Tibial nerve (tissue), 4 donors: ENCODE results near the gene GNAL. TPM values are rescaled to one million over a fixed set of nuclear protein-coding genes. Genes with fewer than 3 reads are reported as not detected.

ENCODE experiments used
- DNase-seq, 2 donors: peaks; one replicate each; pipeline ENCODE4 v3.0.0-alpha.2; 2019; ENCODE audit warnings: low spot score in 2 of 2
- H3K27ac ChIP-seq, 4 donors: fragments of 200-600 bp; sonication (generic) in 3 of 4; one replicate each; pipeline ENCODE4 v1.5.1; 2017 to 2019; ENCODE audit warnings: mild to moderate bottlenecking in 1 of 4
- H3K27me3 ChIP-seq, 2 donors: fragments of 200-600 bp; sonication (generic) in 1 of 2; one replicate each; pipeline versions ENCODE4 v1.5.1 to v1.6.0; 2017 to 2019
- H3K36me3 ChIP-seq, 3 donors: fragments of 200-600 bp; sonication (generic); one replicate each; pipeline ENCODE4 v1.5.1; 2018 to 2019
- H3K4me1 ChIP-seq, 4 donors: fragments of 200-600 bp; sonication (generic) in 3 of 4; one replicate each; pipeline ENCODE4 v1.5.1; 2017 to 2019
- H3K4me3 ChIP-seq, 4 donors: fragments of 200-600 bp; sonication (generic) in 3 of 4; one replicate each; pipeline ENCODE4 v1.5.1; 2017 to 2019; ENCODE audit warnings: mild to moderate bottlenecking in 1 of 4, moderate library complexity in 1 of 4
- H3K9me3 ChIP-seq, 4 donors: fragments of 200-600 bp; sonication (generic) in 3 of 4; one replicate each; pipeline ENCODE4 v1.5.1; 2017 to 2019
- EP300 ChIP-seq, 2 donors: sonication (generic); formaldehyde crosslinking; IDR thresholded peaks; one replicate each; pipeline ENCODE4 v1.6.1; 2017; ENCODE audit warnings: antibody characterized with exemption in 2 of 2, mild to moderate bottlenecking in 1 of 2
- POLR2A ChIP-seq, 2 donors: fragments of 450-650 bp; IDR thresholded peaks; one replicate each; pipeline ENCODE4 v1.6.1; 2017; ENCODE audit warnings: antibody characterized with exemption in 2 of 2, mild to moderate bottlenecking in 2 of 2, moderate library complexity in 2 of 2
- WGBS, 2 donors: methylation state at CpG; one replicate each; pipeline ENCODE4 v1.1.5; 2018; 5-methylcytosine and 5-hydroxymethylcytosine counted together
- total RNA-seq, 4 donors: library from RNA; depleted of rRNA; stranded (reverse); fragments of >200 nt; gene quantifications; one replicate each; pipeline ENCODE4 v1.1.0, GENCODE V29; 2016
- TF ChIP-seq, protein P1 (sequence below), 5 experiments: fragments of 200-600 bp in 3 of 5; fragments of 450-650 bp in 2 of 5; sonication (generic) in 3 of 5; IDR thresholded peaks; one replicate each; pipeline ENCODE4 v1.5.1; 2016 to 2019; ENCODE audit warnings: antibody characterized with exemption in 5 of 5, mild to moderate bottlenecking in 3 of 5, moderate library complexity in 2 of 5

The GNAL gene
- total RNA-seq, 4 donors from 2014 or later, result 11.3 to 17.3 (median 14.4) TPM

DNA sequence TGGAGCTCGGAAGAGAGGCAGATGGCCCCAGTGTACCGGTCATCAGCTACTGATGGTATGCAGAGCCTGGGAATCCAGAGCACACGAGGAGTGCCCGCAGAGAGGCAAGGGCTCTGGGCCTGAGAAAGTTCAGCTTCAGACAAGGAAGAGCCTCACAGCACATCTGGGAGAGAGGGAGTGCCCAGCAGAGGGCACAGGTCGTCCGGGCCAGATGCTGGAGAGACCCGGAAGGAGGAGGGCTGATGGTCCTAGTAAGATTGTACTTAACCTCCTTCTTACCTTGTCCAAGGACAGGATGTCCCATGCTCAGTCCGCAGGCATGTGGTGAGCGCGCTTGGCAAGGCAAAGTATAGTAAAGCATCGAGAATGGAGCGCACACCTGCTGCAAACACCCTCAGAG, 137.8 kb downstream of the GNAL start:
- Histone ChIP-seq H3K4me3 (no peak overlapping the region), H3K27ac (no peak overlapping the region), H3K27me3 (no peaks in the 10 kb centered on the region), H3K4me1 (no peaks in the 10 kb centered on the region), H3K9me3 (no peaks in the 10 kb centered on the region), H3K36me3 (no peaks in the 10 kb centered on the region)
- TF ChIP-seq EP300 (IDR thresholded peaks at IDR 0.05) (no peak), POLR2A (IDR thresholded peaks at IDR 0.05) (no peak)
- TF ChIP-seq, protein P1, sequence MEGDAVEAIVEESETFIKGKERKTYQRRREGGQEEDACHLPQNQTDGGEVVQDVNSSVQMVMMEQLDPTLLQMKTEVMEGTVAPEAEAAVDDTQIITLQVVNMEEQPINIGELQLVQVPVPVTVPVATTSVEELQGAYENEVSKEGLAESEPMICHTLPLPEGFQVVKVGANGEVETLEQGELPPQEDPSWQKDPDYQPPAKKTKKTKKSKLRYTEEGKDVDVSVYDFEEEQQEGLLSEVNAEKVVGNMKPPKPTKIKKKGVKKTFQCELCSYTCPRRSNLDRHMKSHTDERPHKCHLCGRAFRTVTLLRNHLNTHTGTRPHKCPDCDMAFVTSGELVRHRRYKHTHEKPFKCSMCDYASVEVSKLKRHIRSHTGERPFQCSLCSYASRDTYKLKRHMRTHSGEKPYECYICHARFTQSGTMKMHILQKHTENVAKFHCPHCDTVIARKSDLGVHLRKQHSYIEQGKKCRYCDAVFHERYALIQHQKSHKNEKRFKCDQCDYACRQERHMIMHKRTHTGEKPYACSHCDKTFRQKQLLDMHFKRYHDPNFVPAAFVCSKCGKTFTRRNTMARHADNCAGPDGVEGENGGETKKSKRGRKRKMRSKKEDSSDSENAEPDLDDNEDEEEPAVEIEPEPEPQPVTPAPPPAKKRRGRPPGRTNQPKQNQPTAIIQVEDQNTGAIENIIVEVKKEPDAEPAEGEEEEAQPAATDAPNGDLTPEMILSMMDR (IDR thresholded peaks at IDR 0.05), result no peak
- DNase-seq, result no peak
- WGBS, 2 donors, result 80 to 89% methylated on average over 12 of the region's 12 CpGs

DNA sequence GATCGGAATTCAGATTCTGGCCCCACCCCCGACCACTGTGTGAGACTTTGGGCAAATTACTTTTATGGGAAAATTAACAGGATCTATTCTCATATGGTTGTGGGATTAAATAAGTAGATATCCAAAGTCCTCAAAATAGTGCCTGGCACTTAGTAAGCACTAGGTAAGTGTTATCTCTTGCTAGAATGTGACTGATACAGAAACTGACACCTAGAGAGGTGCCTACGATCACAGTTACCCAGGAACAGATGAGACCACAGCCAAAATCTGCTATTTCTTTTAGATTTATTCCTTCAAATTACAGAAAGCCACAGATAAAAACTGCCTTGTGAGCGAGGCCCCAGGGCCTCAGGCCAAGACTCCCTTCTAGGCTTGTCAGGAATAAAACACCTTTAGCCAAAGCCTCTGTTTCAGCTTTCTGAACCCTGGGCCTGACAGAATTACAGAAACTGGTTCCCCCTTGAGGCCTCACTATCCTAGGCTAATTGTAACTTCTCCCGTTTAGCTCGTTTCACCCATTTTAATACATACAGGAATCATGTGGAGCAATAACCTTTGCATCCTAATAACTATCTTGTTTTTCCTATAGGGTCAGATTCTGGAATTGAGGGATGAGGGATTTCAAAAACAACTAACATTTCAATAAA, 139.8 kb downstream of the GNAL start:
- H3K4me3 ChIP-seq, result no peak overlapping the region
- H3K27ac ChIP-seq, result no peak overlapping the region
- H3K9me3 ChIP-seq, result no peaks in the 10 kb centered on the region
- H3K27me3 ChIP-seq, result no peaks in the 10 kb centered on the region
- TF ChIP-seq POLR2A (IDR thresholded peaks at IDR 0.05) (no peak), EP300 (IDR thresholded peaks at IDR 0.05) (no peak)
- TF ChIP-seq, protein P1 (IDR thresholded peaks at IDR 0.05), result no peak
- no peaks in the 10 kb centered on the region for H3K36me3 ChIP-seq
- WGBS, 2 donors, result 69 to 72% methylated on average over 6 of the region's 6 CpGs
- DNase-seq, result no peak
- H3K4me1 ChIP-seq, result no peaks in the 10 kb centered on the region

DNA sequence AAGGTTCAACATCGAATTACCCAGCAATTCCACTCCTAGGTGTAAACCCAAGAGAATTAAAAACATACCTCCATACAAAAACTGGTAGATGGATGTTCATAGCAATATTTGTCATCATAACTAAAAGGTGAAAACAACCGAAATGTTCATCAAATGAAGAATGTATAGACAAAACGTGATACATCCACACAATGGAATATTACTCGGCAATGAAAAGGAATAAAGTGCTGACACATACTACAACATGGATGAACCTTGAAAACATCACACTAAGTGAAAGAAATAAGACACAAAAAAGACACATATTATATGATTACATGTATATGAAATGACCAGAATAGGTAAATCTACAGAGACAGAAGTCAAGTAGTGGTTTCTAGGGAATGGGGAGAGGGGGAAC, 141.5 kb downstream of the GNAL start:
- TF ChIP-seq POLR2A (IDR thresholded peaks at IDR 0.05) (no peak), EP300 (IDR thresholded peaks at IDR 0.05) (no peak)
- TF ChIP-seq, protein P1 (IDR thresholded peaks at IDR 0.05), result no peak
- no peaks in the 10 kb centered on the region for H3K27me3 ChIP-seq
- no peak overlapping the region for H3K4me3 ChIP-seq
- no peaks in the 10 kb centered on the region for H3K4me1 ChIP-seq
- H3K9me3 ChIP-seq, result no peaks in the 10 kb centered on the region
- DNase-seq, result no peak
- no peak overlapping the region for H3K27ac ChIP-seq
- H3K36me3 ChIP-seq, result no peaks in the 10 kb centered on the region
- WGBS, 2 donors, result 94 to 95% methylated on average over 4 of the region's 4 CpGs

DNA sequence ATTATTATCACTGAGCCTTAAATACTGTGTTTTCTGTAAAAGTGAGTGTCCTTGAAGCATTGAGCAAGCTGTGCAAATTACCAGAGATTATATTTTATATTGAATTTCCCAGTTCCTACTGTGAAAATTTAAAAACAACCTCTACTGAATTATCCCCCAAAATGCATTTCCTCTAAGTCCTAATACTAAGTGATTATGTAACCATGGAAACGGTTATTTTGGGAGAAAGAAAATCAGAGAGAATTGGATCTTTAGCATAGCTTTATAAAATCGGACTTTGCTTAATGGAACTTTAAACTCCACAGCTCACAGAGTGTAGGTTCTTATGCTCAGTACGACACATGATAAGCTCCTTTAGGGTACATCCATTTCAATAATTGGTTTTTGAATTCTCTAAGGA, 142.9 kb downstream of the GNAL start:
- Histone ChIP-seq H3K9me3 (no peaks in the 10 kb centered on the region), H3K4me1 (no peaks in the 10 kb centered on the region), H3K4me3 (no peak overlapping the region), H3K27me3 (no peaks in the 10 kb centered on the region), H3K27ac (no peak overlapping the region), H3K36me3 (no peaks in the 10 kb centered on the region)
- TF ChIP-seq EP300 (IDR thresholded peaks at IDR 0.05), result no peak
- DNase-seq, result no peak
- WGBS, 2 donors, result 75 to 76% methylated on average over 3 of the region's 3 CpGs

DNA sequence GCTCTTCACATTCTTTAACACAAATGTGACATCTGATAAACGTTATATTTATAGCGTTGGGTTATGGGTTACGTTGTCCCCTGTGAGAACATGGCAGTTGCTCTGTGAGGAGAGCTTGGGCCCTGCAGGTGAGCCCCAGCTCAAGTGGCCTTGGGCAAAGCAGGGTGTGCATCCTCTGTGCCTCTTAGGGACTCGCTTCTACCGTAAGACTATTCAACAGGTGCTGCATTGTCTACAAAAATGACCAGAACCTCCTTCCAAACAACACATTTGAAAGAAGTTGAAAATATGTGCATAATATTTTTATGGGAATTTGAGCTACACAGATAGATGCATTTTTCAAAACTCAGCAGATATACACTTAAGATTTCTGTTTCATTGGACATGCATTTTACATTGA, 145.7 kb downstream of the GNAL start:
- no peak overlapping the region for H3K27ac ChIP-seq
- WGBS, 2 donors, result 68 to 69% methylated on average over 5 of the region's 5 CpGs
- no peaks in the 10 kb centered on the region for H3K4me1 ChIP-seq
- no peak for DNase-seq
- H3K4me3 ChIP-seq, result no peak overlapping the region
- TF ChIP-seq POLR2A (IDR thresholded peaks at IDR 0.05) (no peak), EP300 (IDR thresholded peaks at IDR 0.05) (no peak)
- TF ChIP-seq, protein P1 (IDR thresholded peaks at IDR 0.05), result no peak
- no peaks in the 10 kb centered on the region for H3K9me3 ChIP-seq
- no peaks in the 10 kb centered on the region for H3K27me3 ChIP-seq
- H3K36me3 ChIP-seq, result no peaks in the 10 kb centered on the region

DNA sequence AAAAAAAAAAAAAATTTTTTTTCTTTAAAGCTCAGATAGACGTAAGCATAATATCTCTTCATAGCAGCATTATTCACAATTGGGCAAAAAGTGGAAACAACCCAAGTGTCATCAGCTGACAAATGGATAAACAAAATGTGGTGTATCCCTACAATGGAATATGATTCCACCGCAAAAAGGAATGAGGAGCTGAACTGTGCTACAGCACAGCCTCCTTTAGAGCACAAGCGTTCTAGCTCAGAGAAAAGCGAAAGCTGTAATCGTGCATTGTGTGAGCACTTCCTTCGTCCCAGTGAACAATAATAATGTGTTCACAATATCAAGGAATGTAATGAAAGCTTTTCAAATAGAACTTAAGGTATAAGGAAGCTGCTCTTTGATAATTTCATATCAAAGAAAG, 150.5 kb downstream of the GNAL start:
- DNase-seq, result no peak
- H3K27ac ChIP-seq, result no peak overlapping the region
- H3K4me3 ChIP-seq, result no peak overlapping the region
- no peaks in the 10 kb centered on the region for H3K9me3 ChIP-seq
- no peaks in the 10 kb centered on the region for H3K36me3 ChIP-seq
- WGBS, 2 donors, result 79 to 80% methylated on average over 6 of the region's 6 CpGs
- TF ChIP-seq EP300 (IDR thresholded peaks at IDR 0.05), result no peak
- TF ChIP-seq, protein P1 (IDR thresholded peaks at IDR 0.05), result no peak
- TF ChIP-seq POLR2A (IDR thresholded peaks at IDR 0.05), result no peak
- no peaks in the 10 kb centered on the region for H3K4me1 ChIP-seq
- no peaks in the 10 kb centered on the region for H3K27me3 ChIP-seq
